GM04504 (cell line): ENCODE data around the gene XIRP1.
"Not testable (repeated sequence)": the region's sequence is repeated elsewhere in the genome, so short reads cannot be mapped to it uniquely, and the experiment has no call there.

Experiments used
- DNase-seq: peaks from one replicate; pipeline ENCODE4 v3.0.0-alpha.2; 2012; ENCODE audit warnings: low read depth

Gene XIRP1

DNA sequence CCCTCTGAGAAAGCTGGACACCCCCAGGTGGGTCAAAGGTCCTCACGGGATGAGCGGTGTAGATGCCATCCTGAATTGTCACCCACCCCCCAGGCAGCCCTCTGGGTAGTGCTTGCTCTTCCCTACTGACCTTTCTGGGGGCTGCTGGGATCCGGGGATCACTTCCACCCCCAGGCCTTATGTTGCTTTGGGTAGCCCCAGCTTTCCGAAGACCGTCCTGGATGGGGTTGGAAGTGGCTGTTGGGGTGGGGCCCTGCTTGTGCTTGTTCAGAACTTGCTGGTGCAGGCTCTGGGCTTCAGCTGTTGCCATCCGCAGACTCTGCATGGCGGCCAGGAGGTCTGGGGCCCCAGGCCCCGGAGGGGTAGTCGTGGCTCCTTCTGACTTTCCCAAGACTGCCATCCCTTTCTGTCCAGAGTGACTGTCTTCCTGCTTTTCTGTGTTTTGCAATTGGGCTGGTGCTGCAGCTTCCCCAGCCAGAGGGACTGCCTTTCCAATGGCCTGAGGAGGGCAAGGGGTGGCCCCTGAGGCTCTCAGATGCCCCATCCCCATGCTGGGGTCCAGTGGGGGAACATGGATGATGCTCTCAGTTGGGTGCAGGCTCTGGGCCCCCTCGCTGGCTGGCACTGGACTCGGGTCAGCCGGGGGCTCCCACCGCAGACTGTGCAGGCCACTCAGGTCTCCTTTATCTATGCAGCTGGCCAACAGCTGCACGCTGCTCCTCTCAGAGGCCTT, 6.3 kb downstream of the XIRP1 start:
- DNase-seq: no peak

DNA sequence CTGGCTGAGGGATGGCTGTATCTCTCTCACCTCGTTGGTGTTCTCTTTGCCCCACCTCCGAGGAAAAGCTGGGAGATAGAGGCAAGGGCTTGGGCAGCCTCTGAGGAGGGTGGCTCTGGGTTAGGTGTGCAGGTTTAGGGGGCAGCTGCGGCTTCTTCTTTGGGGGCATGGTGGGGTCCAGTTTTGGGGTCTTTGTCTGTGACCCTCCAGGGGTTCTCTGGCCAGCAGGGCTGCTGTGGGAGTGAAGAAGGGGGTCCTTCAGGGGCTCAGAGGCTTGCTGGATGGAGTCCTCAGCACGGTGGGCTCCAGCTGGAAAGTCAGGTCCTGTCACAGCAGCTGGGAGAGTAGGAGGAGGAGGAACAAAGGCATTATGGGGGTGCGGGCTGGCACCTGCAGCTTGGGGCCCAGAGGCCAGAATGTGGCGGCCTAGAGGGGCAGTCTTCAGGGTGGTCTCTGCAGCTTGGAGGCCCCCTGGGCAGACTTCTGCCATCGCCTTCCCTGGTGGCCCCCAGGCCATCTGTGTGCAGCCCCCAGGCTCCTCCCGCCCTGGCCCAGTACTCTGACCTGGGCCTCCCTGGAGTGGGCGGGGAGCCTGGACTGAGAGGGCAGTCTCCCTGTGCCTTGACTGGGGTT, 7.0 kb downstream of the XIRP1 start:
- no peak for DNase-seq

DNA sequence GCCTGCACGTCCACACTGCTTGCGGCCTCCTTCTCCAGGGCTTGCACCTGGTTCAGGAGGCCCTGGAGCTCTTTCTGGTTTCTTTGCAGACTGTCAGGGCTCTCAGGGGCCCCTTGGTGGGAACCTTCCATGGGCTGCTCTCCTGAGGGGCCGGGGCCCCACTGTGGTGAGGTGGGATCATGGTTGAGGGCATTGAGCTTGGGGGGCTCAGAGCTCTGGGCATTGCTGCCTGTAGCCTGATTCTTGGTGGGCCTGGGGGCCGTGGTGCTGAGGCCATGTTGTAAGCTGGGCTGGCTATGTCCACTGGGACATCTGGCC, 7.5 kb downstream of the XIRP1 start:
- no peak for DNase-seq

DNA sequence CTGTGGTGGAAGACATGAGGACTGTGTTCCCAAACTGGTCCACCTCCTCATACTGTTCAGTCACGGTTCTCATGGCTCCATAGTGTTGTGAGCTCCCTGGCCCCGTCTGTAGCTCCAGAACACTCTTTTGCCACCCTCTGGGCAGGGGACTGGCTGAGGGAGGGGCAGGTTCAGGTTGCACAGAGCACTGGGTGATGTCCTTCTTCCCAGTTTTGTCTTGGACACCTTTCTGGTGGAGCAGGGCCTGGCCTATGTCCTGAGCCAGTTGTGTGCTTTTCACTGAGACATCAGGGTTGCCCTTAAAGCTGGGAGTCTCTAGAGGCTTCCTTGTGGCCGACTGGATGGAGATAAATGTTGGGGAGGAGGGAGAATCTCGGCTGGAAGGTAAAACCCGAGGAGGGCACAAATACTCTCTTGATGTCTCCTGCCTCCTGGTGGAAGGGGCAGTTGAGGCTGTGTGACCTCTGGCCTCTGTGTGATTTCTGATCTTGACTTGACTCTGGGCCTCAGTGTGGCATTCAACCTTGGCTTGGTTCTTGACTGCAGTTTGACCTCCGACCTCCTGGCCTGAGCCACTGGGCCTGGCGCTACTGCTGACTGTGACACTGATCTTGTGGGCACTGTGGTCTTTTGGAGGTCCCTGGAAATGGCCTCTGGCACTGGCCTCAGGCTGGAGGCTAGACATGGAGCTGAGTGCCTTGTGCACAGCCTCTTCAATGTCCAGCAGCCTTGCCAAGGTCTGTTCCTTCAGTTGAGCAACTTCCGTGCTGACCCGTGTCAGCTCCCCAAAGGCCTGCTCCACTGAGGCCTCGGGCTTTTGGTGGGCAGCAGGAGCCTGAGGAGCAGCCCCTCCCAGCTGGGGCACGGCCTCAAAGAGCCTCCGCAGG, 8.1 kb downstream of the XIRP1 start:
- no peak for DNase-seq

DNA sequence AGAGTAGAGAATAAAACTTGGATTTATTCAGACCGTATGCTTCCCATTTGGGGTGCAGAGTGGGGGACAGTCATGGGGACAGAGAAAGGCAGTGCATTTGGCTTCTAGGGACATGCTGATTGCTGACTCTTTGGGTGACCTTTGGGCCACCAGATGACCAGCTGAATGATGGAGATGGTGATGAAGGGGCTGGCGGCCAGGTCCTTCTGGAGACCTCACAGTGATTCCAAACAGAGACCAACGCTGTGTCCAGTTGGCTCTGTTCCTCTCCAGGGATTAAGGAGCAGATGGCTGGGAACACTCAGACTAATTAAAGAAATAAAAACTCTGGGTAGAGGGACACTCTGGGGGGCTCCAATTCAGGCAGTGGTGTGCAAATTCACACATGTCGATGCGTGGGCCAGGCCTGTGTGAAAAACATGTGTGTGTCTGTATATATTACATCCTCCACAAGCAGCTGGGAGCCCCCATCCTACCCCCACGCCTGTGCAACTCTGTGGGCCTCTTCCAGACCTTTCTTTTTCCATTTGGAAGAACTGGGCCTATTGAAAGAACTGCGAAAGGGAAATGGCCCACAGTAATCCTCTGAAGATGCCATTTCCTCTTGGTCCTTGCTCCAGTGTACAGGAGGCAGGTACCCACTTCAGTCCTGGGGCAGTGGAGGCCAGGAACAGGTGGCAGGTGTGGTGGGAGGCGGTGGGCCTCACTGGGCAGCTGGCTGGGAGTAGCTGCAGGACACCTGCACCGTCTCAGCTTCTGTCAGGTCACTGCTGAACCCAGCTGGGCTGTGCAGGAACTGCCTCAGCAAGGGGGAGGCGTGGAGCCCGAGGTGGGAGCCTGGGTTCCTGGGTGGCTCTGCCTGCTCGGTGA, 8.9 kb downstream of the XIRP1 start:
- DNase-seq: no peak

DNA sequence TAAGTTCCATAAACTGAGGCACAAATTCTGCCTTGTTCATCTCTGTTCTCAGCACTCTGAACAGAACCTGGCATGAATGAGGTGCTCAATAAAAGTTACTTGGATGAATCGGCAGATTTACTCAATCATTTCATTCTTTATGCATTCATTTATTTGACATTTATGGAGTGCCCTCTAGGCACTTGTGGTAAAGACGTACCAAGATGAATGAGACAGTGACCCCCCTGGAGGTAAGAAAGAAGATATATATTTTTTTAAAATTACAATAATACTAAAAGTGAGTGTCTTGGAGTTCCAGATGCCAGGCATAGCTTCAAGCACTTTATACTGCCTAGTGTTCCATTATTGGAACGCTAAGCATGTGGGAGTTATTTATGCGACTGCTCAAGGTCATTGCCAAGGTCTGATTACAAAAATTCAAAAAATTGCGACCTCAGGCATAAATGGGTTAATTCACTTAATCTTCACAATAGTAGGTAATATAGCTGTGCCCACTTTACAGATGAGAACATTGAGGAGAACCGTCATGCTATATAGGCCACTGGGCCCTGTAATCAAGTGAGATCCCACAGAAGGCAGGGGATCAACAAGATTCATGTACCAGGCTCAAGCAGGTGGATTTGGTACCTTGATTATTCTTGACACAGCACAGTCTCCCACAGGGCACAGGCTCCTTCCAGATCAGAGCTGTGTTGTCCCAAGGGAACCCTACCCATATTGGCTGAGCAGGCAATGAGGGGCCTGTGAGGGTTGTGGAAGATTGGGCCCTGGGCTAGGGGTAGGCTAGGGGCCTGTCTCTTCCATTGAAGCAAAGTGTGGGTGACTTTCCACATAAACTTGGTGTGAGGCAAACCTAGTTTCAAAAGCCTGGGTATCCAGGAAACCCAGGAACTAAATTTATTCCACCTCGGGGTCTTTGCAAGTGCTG, 10.7 kb downstream of the XIRP1 start:
- DNase-seq: no peak

DNA sequence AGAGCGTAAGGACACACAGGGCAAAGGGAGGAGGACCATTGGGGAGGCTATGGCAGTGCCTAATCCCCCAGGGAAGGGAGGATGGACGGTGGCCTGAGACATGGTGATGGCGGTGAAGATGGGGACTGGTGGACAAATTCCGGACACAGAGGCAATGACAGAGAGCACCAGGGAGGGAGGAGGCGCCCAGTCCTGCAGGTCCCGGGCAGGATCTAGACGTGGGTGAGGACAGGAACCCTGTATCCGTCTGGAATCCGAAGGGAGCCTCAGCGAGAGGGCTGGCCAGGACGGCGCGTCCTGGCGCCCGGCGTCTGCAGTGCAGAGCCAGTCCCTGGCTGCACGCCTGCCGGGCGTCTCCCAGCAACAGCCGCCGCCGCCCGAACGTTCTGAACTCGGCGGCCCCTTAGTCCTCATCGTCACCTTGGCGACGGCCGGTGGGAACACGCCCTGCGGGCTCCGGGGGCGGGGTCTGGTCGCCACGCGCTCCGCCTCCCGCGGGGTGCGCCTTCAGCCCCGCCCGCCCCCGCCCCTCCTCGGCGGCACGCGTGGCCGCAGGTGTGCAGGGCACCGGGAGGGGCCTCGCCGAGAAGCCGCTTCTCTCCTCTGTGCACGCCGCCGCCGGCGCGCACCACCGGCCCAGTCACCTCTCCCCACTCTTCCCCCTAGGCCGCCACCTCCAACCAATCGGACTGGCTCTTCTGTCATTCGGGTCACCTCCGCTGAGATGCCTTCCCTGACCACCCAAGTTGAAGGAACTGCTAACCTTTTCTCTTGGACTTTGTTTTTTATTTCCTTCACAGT, 11.6 kb downstream of the XIRP1 start:
- peak; percentile 46 for DNase-seq

DNA sequence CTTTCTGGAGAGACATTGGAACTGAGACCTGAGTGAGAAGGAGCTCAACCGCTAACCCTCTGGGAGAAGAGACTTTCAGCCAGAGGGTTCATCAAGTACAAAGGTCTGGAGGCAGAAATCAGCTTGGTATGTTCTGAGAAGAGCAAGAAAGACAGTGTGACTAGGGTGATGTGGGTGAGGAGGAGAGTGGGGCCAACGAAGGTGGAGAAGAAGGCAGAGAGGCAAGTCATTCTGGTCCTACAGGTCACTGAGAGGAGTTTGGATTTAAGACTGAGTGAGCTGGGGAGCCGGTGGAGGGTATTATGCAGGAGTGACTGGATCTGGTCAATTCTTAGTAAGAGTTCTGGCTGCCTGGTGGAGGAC, 12.2 kb downstream of the XIRP1 start:
- no peak for DNase-seq

DNA sequence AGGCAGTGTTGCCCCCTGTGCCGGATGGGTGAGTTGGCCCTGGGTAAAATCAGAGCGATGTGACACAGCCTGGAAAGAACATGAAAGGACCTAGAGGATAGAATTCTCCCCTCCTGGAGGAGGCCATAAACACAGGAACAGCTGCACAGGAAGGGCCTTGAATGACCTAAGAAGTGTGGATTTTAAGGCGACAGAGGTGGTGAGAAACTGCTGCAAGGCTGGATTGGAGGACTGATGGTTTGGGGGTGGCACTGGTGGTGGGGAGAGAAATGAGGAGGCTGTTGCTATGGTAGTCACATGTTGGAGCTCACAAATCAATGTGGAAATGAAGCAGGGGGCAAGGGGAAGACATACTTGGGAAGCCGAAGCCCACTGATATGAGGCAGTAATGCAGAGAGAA, 13.8 kb downstream of the XIRP1 start:
- no peak for DNase-seq

DNA sequence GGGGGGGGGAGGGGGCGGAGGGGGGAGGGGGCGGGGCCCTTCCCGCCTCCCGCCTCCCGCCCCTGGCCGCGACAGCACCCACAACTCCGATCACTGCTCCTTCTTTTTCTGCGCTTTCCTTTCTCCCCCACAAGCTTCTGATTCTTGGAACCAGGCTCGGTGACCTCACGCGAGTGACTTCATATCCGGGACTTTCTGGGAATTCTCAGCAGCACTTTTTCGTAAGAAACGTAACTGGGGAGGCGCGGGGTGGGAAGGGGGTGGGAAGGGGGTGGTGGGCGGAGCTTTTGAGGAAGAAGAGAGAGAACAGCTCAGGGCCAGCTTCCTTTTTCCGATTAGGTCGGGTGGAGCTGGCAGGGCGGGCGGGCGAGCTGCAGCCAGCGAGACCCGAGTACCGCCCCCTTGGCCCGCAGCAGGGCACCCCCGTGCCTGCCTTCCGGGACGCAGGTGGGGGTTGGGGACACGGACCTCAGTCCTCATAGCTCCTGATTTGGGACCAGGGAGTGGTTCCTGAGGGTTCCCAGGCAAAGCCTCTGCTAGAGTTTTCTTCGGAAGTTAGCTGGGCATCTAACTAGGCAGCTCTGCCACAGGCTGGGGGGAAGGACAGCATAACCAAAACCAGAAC, 14.6 kb downstream of the XIRP1 start:
- DNase-seq: peak; percentile 88

DNA sequence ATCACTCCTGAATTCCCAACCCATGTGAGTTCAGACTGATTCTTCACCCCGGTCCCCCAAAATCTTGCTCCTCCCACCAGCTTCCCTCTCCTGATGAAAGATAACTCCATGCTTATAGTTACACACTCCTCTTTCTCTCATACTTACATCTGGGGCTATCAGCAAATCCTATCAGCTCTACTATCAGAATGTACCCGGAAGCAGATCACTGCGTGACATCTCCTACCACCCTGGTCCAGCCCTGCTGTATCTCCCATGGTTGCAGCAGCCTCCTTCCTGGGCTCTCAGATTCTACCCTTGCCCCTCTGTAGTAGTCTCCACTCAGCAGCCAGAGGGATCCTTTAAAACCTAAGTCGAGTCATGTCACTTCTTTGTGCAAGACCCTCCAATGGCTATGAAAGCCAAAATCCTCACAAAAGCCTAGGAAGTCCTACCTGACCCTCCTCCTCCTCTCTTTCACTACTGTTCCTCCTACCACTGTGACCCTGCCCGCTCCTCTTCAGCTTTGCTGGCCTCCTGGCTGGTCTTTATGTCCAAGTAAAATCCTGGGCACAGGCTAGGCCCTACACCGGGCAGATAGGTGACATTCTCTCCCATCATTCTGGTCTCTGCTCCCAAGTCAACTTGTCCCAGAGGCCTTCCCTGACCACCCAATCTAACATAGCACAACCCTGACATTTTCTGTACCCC, 16.2 kb downstream of the XIRP1 start:
- DNase-seq: no peak

DNA sequence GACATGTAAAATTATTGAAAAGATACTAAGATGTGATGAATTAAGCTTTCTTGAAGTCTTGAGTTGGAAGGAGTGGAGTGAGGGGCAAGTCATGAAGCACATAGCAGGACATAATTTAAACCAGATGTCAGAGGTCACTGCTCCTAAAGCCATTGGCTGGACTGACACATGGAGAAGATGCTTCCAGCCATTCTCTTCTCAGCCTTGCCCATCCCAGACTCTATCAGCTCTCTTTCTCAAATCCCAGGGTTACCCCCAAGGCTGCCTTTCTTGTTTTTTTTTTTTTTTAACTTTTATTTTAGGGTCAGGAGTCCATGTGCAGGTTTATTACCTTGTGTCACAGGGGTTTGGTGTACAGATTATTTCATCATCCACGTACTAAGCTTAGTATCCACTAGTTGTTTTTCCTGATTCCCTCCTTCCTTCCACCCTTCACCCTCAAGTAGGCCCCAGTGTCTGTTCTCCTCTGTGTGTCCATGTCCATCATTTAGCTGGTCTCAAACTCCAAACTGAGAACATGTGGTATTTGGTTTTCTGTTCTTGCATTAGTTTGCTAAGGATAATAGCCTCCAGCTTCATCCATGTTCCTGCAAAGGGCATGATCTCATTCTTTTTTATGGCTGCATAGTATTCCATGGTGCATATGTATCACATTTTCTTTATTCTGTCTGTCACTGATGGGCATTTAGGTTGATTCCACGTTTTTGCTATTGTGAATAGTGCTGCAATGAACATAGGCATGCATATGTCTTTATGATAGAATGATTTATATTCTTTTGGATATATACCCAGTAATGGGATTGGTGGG, 18.9 kb downstream of the XIRP1 start:
- no peak for DNase-seq

DNA sequence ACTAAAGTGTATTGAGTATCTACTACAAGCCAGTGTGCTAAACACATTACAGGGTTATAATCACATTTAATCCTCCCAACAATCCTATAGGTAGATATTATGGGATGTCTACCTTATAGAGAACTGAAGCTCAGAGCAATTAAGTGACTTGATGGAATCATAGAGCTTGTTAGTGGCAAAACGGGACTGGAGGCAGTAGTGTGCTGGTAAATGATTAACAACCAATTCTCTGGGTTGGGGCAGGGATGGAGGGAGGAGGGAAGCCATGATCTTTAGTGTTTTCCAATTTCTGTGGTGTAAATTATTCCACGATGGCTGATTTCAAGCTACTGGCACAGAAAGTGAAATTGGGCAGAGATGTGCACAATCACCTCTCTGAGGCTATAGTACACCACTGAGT, 20.5 kb downstream of the XIRP1 start:
- DNase-seq: no peak

DNA sequence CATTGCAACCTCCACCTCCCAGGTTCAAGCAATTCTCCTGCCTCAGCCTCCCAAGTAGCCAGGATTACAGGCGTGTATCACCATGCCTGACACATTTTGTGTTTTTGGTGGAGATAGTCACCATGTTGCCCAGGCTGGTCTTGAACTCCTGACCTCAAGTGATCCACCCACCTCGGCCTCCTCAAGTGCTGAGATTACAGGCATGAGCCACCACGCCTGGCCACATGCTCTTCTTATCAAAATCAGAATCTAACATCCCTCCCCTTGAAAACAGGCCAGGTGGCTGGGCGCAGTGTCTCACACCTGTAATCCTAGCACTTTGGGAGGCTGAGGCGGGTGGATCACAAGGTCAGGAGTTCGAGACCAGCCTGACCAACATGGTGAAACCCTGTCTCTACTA, 21.5 kb downstream of the XIRP1 start:
- not testable (repeated sequence) for DNase-seq

DNA sequence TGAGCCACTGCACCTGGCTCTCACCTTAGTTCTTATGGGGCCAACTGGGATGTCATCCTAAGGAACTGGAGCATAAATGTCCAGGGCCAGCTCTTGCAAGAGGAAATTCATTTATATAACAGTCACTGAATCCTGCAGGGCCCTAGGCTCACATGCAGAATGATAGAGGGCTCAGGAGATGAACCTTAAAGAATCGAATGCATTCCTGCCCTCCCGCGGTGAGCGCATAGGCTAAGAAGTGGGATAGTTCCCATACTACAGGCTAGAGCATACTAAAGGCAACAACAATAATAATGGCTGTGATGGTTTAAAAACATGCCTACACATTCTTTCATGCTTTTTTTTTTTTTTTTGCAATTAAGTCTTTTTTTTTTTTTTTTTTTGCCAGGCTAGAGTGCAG, 21.9 kb downstream of the XIRP1 start:
- no peak for DNase-seq

DNA sequence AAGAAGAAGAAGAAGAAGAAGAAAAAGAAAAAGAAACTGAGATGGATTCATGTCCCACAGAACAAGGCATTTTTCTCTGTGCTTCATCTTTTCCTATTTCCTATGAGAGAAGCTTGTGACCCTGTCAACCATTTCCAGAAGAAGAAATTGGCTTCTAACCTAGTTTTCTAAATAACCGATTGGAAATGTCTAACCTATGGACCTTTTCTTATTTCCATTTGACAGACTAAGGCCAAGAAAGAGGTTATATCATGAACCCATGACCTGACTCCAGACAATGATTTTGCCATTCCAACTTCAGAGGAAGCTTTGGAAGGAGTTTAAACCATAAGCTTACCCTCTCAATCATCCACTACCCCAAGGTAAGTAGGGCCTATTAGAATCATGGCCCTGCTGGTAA, 22.7 kb downstream of the XIRP1 start:
- DNase-seq: no peak

DNA sequence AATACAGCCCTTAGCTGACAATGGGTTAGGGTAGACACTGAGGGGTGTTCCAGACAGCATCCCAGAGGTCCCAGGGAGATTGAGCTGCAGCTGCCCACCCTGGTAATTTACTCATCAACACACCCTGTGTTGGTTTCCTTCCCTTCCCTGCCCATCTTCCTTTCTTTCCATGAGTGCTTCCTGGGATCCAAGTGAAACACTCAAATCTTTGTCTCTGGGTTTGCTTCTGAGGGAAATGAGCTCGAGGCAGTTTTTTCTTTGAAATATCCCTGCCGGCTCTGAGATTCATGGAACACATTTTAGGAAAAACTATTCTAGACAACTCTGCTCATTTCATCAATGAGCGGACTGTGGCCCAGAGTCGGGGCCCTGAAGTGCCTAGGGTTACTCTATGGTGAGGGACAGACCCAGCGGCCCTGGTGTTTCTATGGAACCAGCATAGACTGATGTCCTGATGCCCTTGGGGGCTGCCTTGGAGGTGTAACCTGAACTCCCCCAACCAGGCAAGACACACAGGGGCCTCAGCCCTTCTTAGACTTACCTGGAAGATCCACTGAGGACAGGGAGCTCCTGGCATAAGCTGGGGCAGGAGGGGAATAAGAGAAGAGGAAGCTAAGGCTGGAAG, 24.1 kb downstream of the XIRP1 start:
- DNase-seq: no peak
